HG02759 (cell line): ENCODE data around the gene NDUFV1.
"Not testable (repeated sequence)": the region's sequence is repeated elsewhere in the genome, so short reads cannot be mapped to it uniquely, and the experiment has no call there.

Source experiments
- ATAC-seq: cut with Tn5 transposase; IDR thresholded peaks from one replicate; pipeline ENCODE4 v1.9.1; 2021; ENCODE audit warnings: mild to moderate bottlenecking, moderate library complexity; ENCODE audit not compliant: unreplicated experiment

The NDUFV1 gene

DNA sequence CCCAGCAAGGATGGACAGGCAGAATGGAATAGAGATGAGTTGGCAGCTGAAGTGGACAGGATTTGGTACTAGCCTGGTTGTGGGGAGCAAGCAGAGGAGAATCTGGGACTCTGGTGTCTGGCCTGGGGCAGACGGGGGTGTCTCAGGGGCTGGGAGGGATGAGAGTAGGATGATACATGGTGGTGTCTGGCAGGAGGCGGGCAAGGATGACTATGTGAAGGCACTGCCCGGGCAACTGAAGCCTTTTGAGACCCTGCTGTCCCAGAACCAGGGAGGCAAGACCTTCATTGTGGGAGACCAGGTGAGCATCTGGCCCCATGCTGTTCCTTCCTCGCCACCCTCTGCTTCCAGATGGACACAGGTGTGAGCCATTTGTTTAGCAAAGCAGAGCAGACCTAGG is 20.8 kb upstream of the NDUFV1 start:
- no peak for ATAC-seq

DNA sequence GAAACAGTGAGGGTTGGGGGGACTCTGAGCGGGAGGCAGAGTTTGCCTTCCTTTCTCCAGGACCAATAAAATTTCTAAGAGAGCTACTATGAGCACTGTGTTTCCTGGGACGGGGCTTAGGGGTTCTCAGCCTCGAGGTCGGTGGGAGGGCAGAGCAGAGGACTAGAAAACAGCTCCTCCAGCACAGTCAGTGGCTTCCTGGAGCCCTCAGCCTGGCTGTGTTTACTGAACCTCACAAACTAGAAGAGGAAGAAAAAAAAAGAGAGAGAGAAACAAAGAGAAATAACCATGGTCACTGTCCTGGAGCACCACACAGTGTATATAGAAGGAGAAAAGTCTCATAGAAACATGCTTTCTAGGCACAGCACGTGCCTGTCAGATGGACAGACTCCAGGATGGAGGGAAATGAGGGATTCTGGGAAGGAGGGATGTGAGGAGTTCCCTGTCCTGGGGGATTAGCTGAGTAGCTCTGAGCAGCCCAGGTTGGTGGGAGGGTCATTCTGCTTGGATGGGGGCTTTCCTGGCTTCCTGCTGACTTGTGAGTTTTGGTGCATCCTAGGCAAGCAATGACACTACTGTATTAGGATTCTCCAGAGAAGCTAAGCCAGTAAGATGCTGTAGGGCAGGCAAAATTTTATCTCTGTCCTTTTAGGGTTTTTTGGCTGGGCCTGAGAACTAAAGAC is 20.0 kb upstream of the NDUFV1 start:
- ATAC-seq = no peak

DNA sequence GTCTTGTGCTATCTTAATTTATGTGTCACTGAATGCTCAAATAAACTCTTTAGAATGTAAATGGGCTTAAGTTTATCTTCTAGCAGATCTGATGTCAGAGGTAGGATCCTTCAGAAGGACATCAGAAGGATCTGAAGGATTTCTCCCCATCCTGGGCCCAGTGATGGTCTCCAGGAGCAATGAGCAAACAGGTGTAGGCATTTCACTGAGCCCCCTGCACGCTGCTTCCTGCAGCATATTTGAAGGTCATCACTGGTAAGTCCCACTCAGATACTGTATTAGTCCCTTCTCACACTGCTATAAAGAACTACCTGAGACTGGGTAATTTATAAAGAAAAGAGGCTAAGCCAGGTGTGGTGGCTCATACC is 18.6 kb upstream of the NDUFV1 start:
- peak; percentile 27 for ATAC-seq

DNA sequence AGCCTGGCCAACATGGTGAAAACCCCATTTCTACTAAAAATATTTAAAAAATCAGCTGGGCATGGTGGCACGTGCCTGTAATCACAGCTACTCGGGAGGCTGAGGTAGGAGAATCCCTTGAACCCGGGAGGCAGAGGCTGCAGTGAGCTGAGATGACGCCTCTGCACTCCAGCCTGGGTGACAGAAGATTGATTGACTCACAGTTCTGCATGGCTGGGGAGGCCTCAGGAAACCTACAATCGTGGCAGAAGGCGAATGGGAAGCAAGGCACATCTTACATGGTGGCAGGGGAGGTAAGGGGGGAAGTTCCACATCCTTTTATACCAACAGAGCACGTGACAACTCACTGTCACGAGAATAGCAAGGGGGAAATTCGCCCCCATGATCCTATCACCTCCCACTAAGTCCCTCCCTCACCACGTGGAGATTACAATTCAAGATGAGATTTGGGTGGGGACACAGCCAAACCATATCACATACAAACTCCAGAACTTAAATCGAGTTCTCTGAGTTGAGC is 17.8 kb upstream of the NDUFV1 start:
- not testable (repeated sequence) for ATAC-seq

DNA sequence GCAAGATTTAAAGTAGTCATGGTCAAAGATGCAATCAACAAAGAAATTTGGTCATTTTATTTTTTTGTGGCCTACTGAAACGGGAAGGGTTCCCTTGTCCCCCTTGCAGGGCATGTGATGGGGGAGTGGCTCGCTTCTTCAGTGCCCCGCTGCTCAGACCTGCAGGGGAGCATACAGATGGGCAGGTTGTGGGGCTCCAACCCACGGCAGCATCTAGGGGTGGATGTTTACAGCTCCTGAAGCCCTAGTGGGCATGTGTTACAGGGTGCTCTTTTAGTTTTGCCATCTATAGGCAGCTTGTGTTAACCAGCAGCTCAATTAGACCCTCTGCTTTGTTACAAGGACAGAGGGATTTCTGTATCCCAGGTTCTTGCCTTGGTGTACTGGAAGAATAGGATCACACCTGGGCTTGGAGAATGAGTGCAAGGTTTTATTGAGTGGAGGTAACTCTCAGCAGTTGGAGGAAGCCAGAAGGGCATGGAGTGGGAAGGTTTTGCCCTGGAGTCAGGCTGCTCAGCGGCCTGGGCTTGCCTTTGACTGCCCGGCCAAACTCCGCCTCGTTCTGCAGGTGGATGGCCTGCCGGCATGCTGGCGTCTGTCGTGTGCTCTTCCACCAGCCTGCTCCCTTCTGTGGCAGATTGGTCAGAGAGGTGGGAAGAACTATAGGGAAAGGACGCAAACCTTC is 13.7 kb upstream of the NDUFV1 start:
- no peak for ATAC-seq

DNA sequence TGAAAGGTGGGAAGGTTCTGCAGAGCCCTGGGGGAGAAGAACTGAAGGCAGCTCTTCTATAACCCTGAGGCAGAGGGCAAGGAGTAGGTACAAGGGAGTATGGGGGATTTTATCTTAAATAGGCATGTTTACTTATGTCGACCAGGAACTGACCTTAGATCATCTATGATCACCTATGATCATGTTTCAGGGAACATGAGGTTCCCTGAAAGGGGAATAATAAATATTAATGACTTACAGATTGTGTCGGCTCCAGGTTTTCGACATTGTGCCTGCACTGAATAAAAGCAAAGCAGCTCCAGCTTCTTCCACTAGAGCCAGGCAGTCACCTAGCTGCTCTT is 13.2 kb upstream of the NDUFV1 start:
- ATAC-seq = no peak

DNA sequence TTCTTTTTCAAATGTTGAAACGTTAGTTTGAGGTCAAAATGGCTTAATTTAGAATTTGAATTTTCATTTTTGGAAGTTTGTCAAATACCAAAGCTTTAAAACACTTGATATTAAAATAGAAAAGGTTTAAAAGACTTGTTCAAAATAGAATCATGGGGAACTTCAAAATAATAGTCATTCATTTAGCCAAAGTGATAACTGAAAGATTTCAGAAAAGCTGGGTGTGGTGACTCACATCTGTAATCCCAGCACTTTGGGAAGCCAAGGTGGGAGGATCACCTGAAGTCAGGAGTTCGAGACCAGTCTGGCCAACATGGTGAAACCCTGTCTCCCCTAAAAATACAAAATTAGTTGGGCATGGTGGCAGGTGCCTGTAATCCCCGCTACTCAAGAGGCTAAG is 12.3 kb upstream of the NDUFV1 start:
- ATAC-seq = no peak

DNA sequence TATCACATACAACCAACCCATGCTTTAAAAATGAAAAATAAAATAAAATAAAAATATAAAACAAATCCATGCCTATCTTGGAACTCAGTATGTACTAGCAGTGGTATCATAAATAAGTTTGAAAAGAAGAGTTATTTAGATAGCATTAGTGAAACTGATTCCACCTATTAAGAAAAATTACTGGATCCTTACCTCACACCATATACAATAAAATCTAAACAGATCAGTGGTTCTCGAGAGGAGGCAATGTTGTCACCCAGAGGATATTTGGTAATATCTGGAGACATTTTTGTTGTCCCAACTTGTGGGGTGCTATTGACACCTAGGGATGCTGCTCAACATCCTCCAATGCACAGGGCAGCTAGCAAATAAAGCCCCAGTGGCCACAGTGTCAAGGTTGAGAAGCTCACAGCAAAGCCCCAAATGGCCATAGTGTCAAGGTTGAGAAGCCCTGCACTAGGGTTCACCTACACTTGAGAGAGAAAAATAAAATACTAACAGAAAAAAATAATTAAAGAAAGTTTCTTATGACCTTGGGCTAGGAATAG is 9.9 kb upstream of the NDUFV1 start:
- no peak for ATAC-seq

DNA sequence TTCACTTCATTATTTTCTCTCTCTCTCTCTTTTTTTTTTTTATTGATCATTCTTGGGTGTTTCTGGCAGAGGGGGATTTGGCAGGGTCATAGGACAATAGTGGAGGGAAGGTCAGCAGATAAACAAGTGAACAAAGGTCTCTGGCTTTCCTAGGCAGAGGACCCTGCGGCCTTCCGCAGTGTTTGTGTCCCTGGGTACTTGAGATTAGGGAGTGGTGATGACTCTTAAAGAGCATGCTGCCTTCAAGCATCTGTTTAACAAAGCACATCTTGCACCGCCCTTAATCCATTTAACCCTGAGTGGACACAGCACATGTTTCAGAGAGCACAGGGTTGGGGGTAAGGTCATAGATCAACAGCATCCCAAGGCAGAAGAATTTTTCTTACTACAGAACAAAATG is 9.3 kb upstream of the NDUFV1 start:
- ATAC-seq = not testable (repeated sequence)

DNA sequence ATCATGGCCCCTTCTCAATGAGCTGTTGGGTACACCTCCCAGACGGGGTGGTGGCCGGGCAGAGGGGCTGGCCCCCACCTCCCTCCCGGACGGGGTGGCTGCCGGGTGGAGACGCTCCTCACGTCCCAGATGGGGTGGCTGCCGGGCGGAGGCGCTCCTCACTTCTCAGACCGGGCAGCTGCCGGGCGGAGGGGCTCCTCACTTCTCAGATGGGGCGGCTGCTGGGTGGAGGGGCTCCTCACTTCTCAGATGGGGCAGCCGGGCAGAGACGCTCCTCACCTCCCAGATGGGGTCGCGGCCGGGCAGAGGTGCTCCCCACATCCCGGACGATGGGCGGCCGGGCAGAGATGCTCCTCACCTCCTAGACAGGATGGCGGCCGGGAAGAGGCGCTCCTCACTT is 8.8 kb upstream of the NDUFV1 start:
- ATAC-seq = not testable (repeated sequence)

DNA sequence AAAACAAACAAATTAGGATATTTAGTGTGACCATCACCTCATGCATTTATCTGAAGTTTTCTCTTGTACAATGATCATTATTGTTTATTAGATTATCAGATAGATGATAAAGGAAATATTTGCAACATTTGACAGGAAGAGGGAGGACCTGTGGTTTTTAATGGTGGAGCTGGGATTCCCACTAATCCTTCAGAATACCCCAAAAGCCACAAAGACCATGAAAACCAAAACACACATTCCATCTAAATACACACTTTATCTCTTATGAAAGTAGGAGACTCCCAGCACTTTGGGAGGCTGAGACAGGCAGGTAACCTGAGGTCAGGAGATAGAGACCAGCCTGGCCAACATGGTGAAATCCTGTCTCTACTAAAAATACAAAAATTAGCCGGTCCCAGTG is 7.6 kb upstream of the NDUFV1 start:
- ATAC-seq = no peak

DNA sequence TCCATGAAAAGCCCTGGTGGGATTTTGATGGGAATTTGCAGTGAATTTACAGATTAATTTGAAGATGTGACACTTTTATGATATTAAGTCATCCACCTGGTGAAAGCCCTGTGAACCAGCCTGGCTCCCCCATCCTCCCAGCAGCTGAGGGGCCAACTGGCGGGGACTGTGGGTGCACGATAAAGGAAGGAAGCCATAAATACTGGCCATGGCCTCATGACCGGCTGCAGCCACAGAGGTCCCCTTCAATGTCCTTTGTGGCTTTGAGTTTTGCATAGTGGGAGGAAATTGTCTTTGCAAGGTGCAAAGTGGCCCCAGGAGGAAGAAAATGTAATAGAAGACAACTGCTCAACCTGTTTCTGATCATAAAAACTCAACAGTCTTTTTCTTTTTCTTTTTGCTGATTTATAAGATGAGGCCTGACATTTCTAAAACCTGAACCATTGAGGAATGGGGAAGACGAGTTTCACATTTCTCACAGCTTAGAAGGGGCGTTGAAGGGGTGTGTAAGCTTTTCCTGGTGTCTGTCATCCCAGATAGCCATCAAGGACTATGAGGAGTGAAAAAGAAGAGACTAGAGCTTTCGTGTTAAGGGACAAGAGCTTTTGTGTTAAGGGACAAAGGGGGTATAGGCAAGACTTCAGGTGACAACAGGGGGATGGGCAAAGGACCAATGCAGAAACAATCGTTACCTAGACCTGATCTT is 6.3 kb upstream of the NDUFV1 start:
- peak; percentile 68 for ATAC-seq

DNA sequence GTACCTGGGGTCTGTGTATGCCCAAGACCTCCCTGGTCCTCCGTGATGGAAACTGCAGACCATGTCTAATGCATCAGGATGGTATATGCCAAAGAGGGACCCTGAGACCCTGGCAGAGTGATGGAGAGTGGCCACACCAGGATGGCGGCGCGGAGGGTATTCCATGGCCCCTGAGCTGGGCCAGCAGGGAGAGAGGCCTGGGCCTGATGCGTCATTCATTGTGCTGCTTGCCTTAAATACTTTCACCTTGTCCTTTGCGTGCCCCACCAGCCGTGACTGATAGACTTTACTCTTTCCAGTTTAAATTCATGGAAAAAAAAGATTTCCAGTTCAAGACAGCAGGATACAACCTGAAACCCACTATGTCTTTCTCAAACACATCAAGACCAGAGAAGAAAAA is 5.6 kb upstream of the NDUFV1 start:
- ATAC-seq = no peak

DNA sequence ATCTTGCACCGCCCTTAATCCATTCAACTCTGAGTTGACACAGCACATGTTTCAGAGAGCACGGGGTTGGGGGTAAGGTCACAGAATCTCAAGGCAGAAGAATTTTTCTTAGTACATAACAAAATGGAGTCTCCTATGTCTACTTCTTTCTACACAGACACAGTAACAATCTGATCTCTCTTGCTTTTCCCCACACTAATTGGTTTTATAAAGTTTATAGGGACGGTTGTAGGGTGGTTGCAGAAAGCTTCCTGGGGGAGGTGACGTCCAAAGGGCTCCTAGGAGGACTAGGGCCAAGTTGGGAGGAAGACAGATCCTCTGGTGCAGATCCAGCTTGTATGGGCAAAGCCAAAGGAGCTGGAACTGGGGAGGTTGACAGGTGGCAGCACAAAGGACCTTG is 2.6 kb upstream of the NDUFV1 start:
- not testable (repeated sequence) for ATAC-seq

DNA sequence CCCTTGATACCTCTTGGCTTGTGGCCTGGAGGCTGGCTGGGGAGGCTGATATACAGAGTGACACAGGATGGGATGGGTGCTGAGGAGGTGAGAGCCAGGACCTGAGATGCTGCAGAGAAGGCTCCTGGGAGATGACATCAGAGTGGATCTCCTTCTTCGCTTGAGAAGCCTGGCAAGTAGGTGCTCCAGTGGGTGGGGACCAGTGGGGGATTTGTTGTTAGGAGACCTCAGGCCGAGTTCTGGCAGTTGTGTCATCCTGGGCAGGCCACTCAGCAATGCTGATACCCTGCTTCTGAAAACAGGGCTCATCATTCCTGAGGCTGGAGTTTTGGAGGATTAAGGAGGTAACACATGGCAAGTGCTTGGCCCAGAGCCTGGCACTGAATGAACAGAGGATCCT is 1.9 kb upstream of the NDUFV1 start:
- ATAC-seq = no peak

DNA sequence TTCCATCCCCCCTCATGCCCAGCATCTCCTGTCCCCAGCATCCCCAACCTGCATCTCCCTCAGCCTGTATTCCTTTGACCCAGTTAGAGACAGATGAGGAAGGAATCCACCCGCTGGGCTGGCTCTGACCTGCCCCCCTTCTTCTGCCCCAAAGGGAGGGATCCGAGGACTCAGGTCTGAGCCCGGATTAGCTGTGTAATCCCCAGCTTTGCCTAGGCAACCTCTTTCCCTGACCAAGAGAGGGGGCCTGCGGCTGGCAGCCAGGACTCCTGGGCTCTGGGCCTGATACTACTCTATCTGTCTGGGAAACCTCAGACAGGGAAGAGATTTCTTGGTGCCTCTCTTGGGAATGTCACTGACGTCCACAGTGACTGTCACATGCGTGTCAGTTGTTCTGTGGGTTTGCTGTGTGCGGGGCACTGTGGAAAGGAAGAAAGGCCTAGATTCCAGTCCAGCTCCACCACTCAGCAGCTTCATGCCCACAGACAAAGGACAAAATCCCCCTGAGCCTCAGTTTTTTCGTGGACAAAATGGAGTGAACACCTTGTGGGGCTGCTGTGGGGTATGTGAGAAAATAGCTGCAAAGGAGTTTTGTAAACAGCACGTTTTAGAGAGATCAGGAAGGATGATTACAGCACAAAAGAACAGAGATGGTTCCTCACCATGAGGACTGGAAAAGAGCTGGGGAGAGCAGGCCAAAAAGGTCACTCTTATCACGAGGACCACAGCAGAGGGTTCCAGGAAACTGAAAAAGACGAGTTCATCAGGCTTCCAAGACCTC is 1.3 kb upstream of the NDUFV1 start:
- no peak for ATAC-seq

DNA sequence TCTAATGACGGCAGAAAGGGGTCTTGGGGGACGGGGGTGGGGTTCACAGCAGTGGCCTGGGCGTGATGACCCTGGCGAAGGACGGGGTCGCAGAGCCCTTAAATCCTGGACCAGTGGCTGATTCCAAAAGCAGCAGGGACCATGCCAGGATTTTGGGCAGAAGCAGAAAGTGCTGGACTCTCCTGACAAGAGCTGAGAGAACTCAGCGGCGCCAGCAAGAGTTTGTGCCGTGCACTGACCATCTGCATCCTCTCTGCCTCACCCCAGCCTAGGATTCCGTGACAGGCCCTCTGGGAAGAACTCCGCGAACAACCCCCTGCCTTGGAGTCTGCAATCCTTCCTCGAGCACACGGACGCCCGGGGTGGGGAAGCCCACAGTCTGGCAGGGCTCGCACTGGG is 644 bp upstream of the NDUFV1 start:
- no peak for ATAC-seq

DNA sequence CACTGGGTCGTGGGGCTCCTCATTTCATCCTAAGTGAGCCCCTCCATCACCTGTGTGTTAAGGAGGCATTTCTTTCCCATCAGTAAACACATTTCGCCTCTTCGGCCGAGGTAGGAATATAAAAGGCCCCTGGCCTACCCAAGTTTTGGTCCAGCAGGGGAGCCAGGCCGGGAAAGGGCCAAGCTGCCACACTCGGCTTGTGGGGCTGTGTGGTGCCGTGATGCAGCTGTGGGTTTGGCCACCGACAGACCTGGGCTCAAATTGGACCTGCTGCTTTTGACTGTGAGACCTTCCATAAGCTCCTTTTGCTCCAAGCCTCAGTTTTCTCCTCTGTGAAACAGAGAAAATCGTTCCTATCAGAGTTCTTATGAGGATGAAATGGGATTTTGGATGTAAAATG is 771 bp downstream of the NDUFV1 start:
- no peak for ATAC-seq

DNA sequence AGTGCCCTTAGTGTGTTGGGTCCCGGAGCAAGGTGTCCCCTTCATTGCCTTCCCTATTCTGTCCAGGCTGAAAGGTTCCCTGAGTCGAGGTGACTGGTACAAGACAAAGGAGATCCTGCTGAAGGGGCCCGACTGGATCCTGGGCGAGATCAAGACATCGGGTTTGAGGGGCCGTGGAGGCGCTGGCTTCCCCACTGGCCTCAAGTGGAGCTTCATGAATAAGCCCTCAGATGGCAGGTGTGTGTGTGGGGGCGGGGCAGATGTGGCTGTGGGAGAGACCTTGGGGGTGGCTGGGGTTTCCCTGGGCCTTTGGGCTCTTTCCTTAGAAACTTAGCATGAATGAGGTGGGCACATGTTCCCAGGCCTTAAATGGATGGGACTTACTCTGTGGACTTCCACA is 1.8 kb downstream of the NDUFV1 start:
- no peak for ATAC-seq

DNA sequence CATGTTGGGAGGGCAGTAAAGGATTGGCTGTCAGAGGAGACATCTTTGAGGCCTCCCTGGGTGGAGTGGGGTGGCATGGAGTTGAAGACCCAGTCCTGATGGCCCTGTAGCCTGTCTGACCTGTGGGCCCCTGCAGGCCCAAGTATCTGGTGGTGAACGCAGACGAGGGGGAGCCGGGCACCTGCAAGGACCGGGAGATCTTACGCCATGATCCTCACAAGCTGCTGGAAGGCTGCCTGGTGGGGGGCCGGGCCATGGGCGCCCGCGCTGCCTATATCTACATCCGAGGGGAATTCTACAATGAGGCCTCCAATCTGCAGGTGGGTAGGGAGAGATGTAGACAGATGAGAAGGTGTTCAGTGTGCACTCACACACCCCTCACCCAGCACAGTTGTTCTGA is 2.6 kb downstream of the NDUFV1 start:
- no peak for ATAC-seq

DNA sequence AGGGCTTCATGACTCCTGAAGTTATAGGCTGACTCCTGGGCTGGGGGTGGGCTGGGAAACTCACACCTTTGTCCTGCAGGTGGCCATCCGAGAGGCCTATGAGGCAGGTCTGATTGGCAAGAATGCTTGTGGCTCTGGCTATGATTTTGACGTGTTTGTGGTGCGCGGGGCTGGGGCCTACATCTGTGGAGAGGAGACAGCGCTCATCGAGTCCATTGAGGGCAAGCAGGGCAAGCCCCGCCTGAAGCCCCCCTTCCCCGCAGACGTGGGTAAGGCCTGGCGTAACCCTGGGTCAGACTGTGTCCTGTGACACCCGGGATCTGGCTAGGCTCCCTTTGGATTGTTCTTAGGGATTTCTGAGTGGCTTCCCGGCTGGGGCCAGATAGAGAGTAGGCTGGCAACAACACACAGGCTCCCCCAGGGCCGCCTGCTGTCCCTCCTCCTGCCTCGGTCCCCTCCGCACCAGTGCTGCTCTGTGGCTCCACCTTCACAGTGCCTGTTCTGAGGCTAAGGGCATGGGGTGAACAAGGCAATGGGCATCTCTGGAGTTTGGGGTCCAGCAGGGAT is 3.6 kb downstream of the NDUFV1 start:
- no peak for ATAC-seq
